ENCODE measurements around the gene EXT2.

EXT2 gene

GRCh38 chr11:44275241-44275640 lies 179.8 kb downstream of the EXT2 start:
- DNase-seq (ENCODE audit: extremely low read depth, insufficient read length): no peak
- H3K27me3 ChIP-seq (replicated peaks; ENCODE audit: control insufficient read depth, insufficient read depth, low read length): no peaks in the 10 kb centered on the region; the same call in none of the 2 replicates
- TF ChIP-seq CTCF (IDR thresholded peaks at IDR 0.05; ENCODE audit: insufficient read depth, low read length, poor library complexity, severe bottlenecking): no peak
- H3K4me3 ChIP-seq (replicated peaks; ENCODE audit: low read depth, low read length): no peak overlapping the region
- H3K36me3 ChIP-seq (ENCODE audit: control insufficient read depth, insufficient read depth, low read length): no peaks in the 10 kb centered on the region

- TF ChIP-seq CTCF (IDR thresholded peaks at IDR 0.05; ENCODE audit: insufficient read depth, low read length, poor library complexity, severe bottlenecking): no peak
- no peaks in the 10 kb centered on the region; the same call in none of the 2 replicates for H3K27me3 ChIP-seq (replicated peaks; ENCODE audit: control insufficient read depth, insufficient read depth, low read length)
Measured at GRCh38 chr11:44275961-44276550, 180.6 kb downstream of the EXT2 start.

GRCh38 chr11:44277196-44278090 lies 182.0 kb downstream of the EXT2 start:
- no peak for TF ChIP-seq CTCF (IDR thresholded peaks at IDR 0.05; ENCODE audit: insufficient read depth, low read length, poor library complexity, severe bottlenecking)
- no peak for DNase-seq (ENCODE audit: extremely low read depth, insufficient read length)
- Histone ChIP-seq H3K27me3 (replicated peaks; ENCODE audit: control insufficient read depth, insufficient read depth, low read length) (no peaks in the 10 kb centered on the region; the same call in none of the 2 replicates), H3K4me3 (replicated peaks; ENCODE audit: low read depth, low read length) (no peak overlapping the region), H3K36me3 (ENCODE audit: control insufficient read depth, insufficient read depth, low read length) (no peaks in the 10 kb centered on the region)

More at GRCh38 chr11:44275961-44276550, 180.6 kb downstream of the EXT2 start:
- no peak for DNase-seq (ENCODE audit: extremely low read depth, insufficient read length)
- Histone ChIP-seq H3K36me3 (ENCODE audit: control insufficient read depth, insufficient read depth, low read length) (no peaks in the 10 kb centered on the region), H3K4me3 (replicated peaks; ENCODE audit: low read depth, low read length) (no peak overlapping the region)

GRCh38 chr11:44279483-44279882 lies 184.0 kb downstream of the EXT2 start:
- Histone ChIP-seq H3K27me3 (replicated peaks; ENCODE audit: control insufficient read depth, insufficient read depth, low read length) (no peaks in the 10 kb centered on the region; the same call in none of the 2 replicates), H3K4me3 (replicated peaks; ENCODE audit: low read depth, low read length) (no peak overlapping the region), H3K36me3 (ENCODE audit: control insufficient read depth, insufficient read depth, low read length) (no peaks in the 10 kb centered on the region)
- no peak for DNase-seq (ENCODE audit: extremely low read depth, insufficient read length)
- TF ChIP-seq CTCF (IDR thresholded peaks at IDR 0.05; ENCODE audit: insufficient read depth, low read length, poor library complexity, severe bottlenecking): no peak

- DNase-seq (ENCODE audit: extremely low read depth, insufficient read length): no peak
- no peaks in the 10 kb centered on the region for H3K36me3 ChIP-seq (ENCODE audit: control insufficient read depth, insufficient read depth, low read length)
- no peak overlapping the region for H3K4me3 ChIP-seq (replicated peaks; ENCODE audit: low read depth, low read length)
- TF ChIP-seq CTCF (IDR thresholded peaks at IDR 0.05; ENCODE audit: insufficient read depth, low read length, poor library complexity, severe bottlenecking): no peak
- no peaks in the 10 kb centered on the region; the same call in none of the 2 replicates for H3K27me3 ChIP-seq (replicated peaks; ENCODE audit: control insufficient read depth, insufficient read depth, low read length)
Measured at GRCh38 chr11:44280257-44280656, 184.8 kb downstream of the EXT2 start.
